Measurements from ENCODE around the gene SCARF2.

GRCh38 chr22:20407829-20408228 lies 29.8 kb downstream of the SCARF2 start:
- TF ChIP-seq CTCF (conservative IDR thresholded peaks at IDR 0.05) (no peak), ZFX (IDR thresholded peaks at IDR 0.05) (no peak)

All from C4-2B (cell line).